OCI-LY1 (cell line): ENCODE measurements around the gene NUMA1.

Experiments
- H2AFZ ChIP-seq: fragments of 200-600 bp; sonication (generic), shearing (Covaris generic); 2 replicates; pipeline ENCODE4 v1.6.0; 2014; ENCODE audit warnings: antibody characterized with exemption, mild to moderate bottlenecking, low read length
- H3F3A ChIP-seq: fragments of 200-600 bp; sonication (generic), shearing (Covaris generic); 2 replicates; pipeline ENCODE4 v1.6.0; 2014; ENCODE audit warnings: mild to moderate bottlenecking, antibody characterized with exemption, low read length, moderate library complexity; ENCODE audit not compliant: insufficient read depth
- H3K27ac ChIP-seq: fragments of 200-600 bp; sonication (generic); 2 replicates; pipeline ENCODE4 v1.5.1; 2014; ENCODE audit warnings: low read length, mixed run types, mild to moderate bottlenecking, low read depth; ENCODE audit not compliant: poor library complexity, severe bottlenecking
- H3K27me3 ChIP-seq: fragments of 200-600 bp; sonication (generic); 2 replicates; pipeline ENCODE4 v1.6.0; 2014; ENCODE audit warnings: antibody characterized with exemption, mild to moderate bottlenecking, low read length, moderate library complexity; ENCODE audit not compliant: insufficient read depth
- H3K36me3 ChIP-seq: fragments of 200-600 bp; sonication (generic); 2 replicates; pipeline ENCODE4 v1.6.1; 2014; ENCODE audit warnings: mild to moderate bottlenecking, antibody characterized with exemption, low read length, moderate library complexity, mixed read lengths; ENCODE audit not compliant: insufficient read depth
- H3K4me1 ChIP-seq: fragments of 200-600 bp; sonication (generic); 2 replicates; pipeline ENCODE4 v1.5.1; 2014; ENCODE audit warnings: mild to moderate bottlenecking, low read length, moderate library complexity; ENCODE audit not compliant: insufficient read depth, severe bottlenecking
- H3K4me2 ChIP-seq: fragments of 200-600 bp; sonication (generic), shearing (Covaris generic); 2 replicates; pipeline ENCODE4 v1.6.1; 2014; ENCODE audit warnings: low read length
- H3K4me3 ChIP-seq: fragments of 200-600 bp; sonication (generic); 2 replicates; pipeline ENCODE4 v1.5.1; 2014; ENCODE audit warnings: low read length, low read depth, mild to moderate bottlenecking, mixed read lengths; ENCODE audit not compliant: poor library complexity, severe bottlenecking
- H3K79me2 ChIP-seq: fragments of 200-600 bp; shearing (Covaris generic); 2 replicates; pipeline ENCODE4 v1.6.1; 2016; ENCODE audit warnings: mixed run types, low read length, mixed read lengths; ENCODE audit not compliant: insufficient read depth
- H3K9ac ChIP-seq: fragments of 200-600 bp; sonication (generic), shearing (Covaris generic); 2 replicates; pipeline ENCODE4 v1.6.1; 2014; ENCODE audit warnings: mild to moderate bottlenecking, low read length, mixed read lengths
- H3K9me2 ChIP-seq: fragments of 200-600 bp; sonication (generic), shearing (Covaris generic); 2 replicates; pipeline ENCODE4 v1.6.1; 2014; ENCODE audit warnings: low read depth, mild to moderate bottlenecking, low read length, mixed read lengths
- H3K9me3 ChIP-seq: fragments of 200-600 bp; shearing (Covaris generic); 2 replicates; pipeline ENCODE4 v1.6.1; 2014; ENCODE audit warnings: low read length, mixed read lengths
- H4K20me1 ChIP-seq: fragments of 200-600 bp; sonication (generic), shearing (Covaris generic); 2 replicates; pipeline ENCODE4 v1.6.0; 2016; ENCODE audit warnings: mild to moderate bottlenecking, low read length; ENCODE audit not compliant: insufficient read depth
- CTCF ChIP-seq: fragments of 200-600 bp; sonication (generic), shearing (Covaris generic); IDR thresholded peaks from 2 replicates; pipeline ENCODE4 v1.5.1; 2017; ENCODE audit warnings: mild to moderate bottlenecking, antibody characterized with exemption, low read length, moderate library complexity, mixed read lengths
- EZH2 ChIP-seq: fragments of 200-600 bp; sonication (generic), shearing (Covaris generic); IDR thresholded peaks from 2 replicates; pipeline ENCODE4 v1.8.0; 2017; ENCODE audit warnings: borderline replicate concordance, mixed run types, mild to moderate bottlenecking, antibody characterized with exemption, low read length, moderate library complexity, mixed read lengths

NUMA1 gene

GRCh38 chr11:72075109-72075508 is 5.2 kb downstream of the NUMA1 start:
- Histone ChIP-seq H3K4me2 (no peak overlapping the region), H3K27me3 (no peaks in the 10 kb centered on the region), H4K20me1 (no peaks in the 10 kb centered on the region), H3K27ac (peak overlapping the region; percentile 1), H3K9me3 (no peaks in the 10 kb centered on the region), H3F3A (no peaks in the 10 kb centered on the region), H3K4me1 (peaks cover 69% of the 10 kb centered on the region), H2AFZ (no peak overlapping the region), H3K9ac (no peak overlapping the region), H3K4me3 (no peak overlapping the region), H3K36me3 (peaks cover 11% of the 10 kb centered on the region; the same call in 1 of the 2 replicates), H3K79me2 (peaks cover 89% of the 10 kb centered on the region), H3K9me2 (no peaks in the 10 kb centered on the region)
- TF ChIP-seq CTCF (peak; percentile 41), EZH2 (no peak)

DNA sequence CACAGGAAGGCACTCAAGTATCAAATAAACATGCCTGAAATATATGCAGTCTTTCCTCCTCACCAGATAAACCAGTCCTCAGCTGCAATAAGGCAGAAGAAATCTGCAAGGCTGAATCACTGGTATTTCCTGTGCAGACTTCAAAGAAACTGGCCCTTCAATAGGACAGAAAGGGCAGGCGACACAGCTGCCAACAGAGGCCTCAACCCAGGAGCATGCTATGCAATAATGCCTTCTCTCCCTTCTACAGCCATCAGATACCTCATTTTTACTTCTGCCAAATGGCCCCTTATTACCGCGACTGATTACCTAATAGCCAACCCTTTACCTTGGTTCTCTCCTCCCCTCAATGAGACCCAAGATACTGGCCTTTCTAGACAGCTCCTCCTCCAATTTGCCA is 8.0 kb downstream of the NUMA1 start:
- Histone ChIP-seq H3K79me2 (peaks cover 81% of the 10 kb centered on the region), H3K9ac (no peak overlapping the region; the same call in 1 of the 2 replicates), H3K27ac (peak overlapping the region; percentile 63)

GRCh38 chr11:72070491-72070890 is 9.9 kb downstream of the NUMA1 start:
- Histone ChIP-seq H3K9me2 (no peaks in the 10 kb centered on the region), H3K27ac (peak overlapping the region; percentile 53), H3K79me2 (peaks cover 73% of the 10 kb centered on the region), H3K9ac (no peak overlapping the region; the same call in 1 of the 2 replicates), H3K4me2 (peak overlapping the region; percentile 27; the same call in 1 of the 2 replicates), H3K27me3 (no peaks in the 10 kb centered on the region), H4K20me1 (no peaks in the 10 kb centered on the region), H3K4me1 (peaks cover 50% of the 10 kb centered on the region), H3K4me3 (no peak overlapping the region), H2AFZ (no peak overlapping the region), H3K9me3 (no peaks in the 10 kb centered on the region), H3F3A (no peaks in the 10 kb centered on the region), H3K36me3 (peaks cover 29% of the 10 kb centered on the region; the same call in 1 of the 2 replicates)
- TF ChIP-seq EZH2 (no peak), CTCF (no peak)

More for the DNA sequence above, 8.0 kb downstream of the NUMA1 start:
- Histone ChIP-seq H3K36me3 (peaks cover 24% of the 10 kb centered on the region; the same call in 1 of the 2 replicates), H3K9me3 (no peaks in the 10 kb centered on the region), H3K4me2 (peak overlapping the region; percentile 27; the same call in 1 of the 2 replicates), H4K20me1 (no peaks in the 10 kb centered on the region), H3K9me2 (no peaks in the 10 kb centered on the region), H3K4me1 (peaks cover 63% of the 10 kb centered on the region), H3K4me3 (no peak overlapping the region), H3K27me3 (no peaks in the 10 kb centered on the region), H2AFZ (no peak overlapping the region), H3F3A (no peaks in the 10 kb centered on the region)
- no peak for TF ChIP-seq CTCF
